C4-2B (cell line): Measurements from ENCODE around the gene RGPD5.
"Not testable (repeated sequence)": the region's sequence is repeated elsewhere in the genome, so short reads cannot be mapped to it uniquely, and the experiment has no call there.

Source experiments
- H3K27ac ChIP-seq: fragments of 450-650 bp; 2 replicates; pipeline ENCODE4 v1.5.1; 2017

Gene RGPD5

GRCh38 chr2:109794074-109794737, at the start of gene RGPD5:
Gene RGPD5, plus strand, starts transcription at chr2:109794305. Its CDS starts 161 bp downstream, at chr2:109794466.
- H3K27ac ChIP-seq, result not testable (repeated sequence)

- H3K27ac ChIP-seq, result not testable (repeated sequence)
Measured at GRCh38 chr2:109751572-109751971, 42.5 kb upstream of the RGPD5 start.

DNA sequence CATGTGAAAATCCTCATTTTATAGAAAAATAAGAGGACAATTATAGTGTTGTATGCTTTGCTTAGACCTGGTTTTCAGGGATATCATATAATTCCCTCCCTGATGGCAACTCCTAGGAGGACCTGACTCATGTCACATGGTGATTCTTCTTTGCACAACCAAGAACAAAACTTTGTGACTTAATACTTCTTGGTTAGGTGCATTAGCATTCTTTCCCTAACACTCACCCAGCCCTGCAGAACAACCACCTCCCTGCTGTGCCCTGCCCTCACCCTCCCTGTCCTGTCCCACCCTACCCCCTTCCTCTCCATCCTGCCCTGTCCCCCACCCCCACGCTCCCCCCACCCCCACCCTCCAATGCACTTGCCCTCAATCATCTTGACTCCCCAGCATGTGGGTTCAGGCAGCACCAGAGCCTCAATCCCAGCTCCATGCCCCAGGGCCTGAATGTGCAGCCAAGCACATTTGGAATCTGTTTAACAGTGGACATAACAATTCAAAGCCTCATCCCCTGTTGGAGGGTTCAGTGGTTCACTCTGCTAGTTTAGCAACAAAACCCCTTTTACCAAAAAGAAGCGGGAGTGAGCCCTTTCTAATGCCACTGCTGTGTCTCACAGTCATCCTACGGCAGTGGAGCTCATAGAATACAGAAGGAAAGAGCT, 36.8 kb upstream of the RGPD5 start:
- not testable (repeated sequence) for H3K27ac ChIP-seq

- not testable (repeated sequence) for H3K27ac ChIP-seq
Measured at GRCh38 chr2:109760265-109761042, 33.7 kb upstream of the RGPD5 start.

GRCh38 chr2:109761043-109761454, 33.1 kb upstream of the RGPD5 start:
- not testable (repeated sequence) for H3K27ac ChIP-seq

DNA sequence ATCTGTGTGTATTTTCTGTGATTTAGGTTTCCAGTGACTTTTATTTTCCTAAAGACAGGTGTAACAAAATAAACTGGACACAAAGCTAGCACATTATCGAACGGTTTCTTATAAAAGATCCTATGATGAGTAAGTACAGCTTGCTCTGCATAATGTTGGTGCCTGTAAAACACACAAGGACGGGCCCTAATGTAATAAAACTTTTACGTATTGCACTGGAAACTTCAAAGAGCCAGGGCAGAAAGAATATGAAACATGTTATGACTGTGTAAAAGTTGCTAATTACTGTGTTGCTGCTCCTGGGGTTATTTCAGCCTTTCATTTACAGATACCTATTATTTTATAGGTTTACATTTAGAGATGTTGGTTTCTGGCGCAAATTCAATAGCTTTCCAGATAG, 32.1 kb upstream of the RGPD5 start:
- H3K27ac ChIP-seq, result not testable (repeated sequence)

DNA sequence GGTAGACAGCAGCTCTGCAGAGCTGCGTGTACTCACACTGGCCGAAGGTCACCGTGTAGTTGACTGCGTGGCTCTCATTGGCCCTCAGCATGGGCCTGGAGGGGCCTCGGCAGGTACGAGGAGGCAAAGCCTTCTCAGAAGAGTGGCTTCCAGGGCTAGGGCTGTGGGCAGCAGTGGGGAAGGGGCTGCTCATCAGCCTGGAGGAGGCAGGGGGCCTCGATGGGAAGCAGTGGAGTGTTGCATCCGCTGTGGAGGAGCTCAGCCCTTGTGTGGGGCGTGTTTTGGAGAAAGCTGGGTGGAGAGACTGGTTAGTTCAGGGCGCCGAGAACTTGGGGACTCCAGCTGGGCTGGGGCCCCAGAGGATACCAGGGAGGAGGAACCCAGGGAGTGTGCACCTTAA, 28.0 kb upstream of the RGPD5 start:
- not testable (repeated sequence) for H3K27ac ChIP-seq

- not testable (repeated sequence) for H3K27ac ChIP-seq
Measured at GRCh38 chr2:109766886-109767578, 27.1 kb upstream of the RGPD5 start.

GRCh38 chr2:109768934-109769333, 25.2 kb upstream of the RGPD5 start:
- not testable (repeated sequence) for H3K27ac ChIP-seq

- not testable (repeated sequence) for H3K27ac ChIP-seq
Measured at GRCh38 chr2:109779118-109779517, 15.0 kb upstream of the RGPD5 start.

GRCh38 chr2:109781147-109781816, 12.8 kb upstream of the RGPD5 start:
- not testable (repeated sequence) for H3K27ac ChIP-seq

- H3K27ac ChIP-seq, result not testable (repeated sequence)
Measured at GRCh38 chr2:109782446-109782993, 11.6 kb upstream of the RGPD5 start.

DNA sequence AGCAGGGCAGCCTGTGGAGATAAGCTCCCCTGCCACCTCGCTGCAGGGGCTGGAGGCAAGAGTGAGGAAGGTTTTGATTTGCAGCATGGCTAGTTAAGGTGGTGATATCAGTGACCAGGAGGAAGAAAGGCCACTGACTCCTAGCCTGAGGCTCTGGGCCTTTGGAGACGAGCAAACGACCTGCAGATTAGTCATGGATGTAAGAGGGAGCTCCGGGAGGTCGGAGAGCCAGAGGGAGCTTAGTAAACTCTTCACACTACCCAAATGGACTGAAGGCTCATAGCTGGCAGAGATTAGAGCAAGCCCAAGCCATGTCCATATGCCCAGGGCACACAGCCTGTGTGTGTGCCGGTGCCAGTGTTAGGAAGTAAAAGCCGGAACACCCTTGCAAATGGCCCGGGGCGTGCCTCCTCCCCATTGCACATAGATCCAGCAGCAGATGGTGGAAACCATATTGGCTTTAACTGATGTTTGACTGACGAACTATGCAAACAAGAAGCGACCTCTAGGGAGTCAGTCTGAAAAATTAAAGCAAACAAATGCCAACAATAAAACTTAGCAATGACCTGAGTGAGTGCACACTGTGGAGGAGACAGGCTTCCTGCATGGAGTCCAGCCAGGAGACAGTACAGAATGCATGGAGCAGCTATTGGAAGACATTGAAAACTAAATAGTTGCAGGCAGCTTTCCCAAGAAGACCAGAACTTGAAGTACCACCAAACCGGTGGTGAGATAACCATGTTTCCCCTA, 2.4 kb upstream of the RGPD5 start:
- H3K27ac ChIP-seq, result not testable (repeated sequence)

DNA sequence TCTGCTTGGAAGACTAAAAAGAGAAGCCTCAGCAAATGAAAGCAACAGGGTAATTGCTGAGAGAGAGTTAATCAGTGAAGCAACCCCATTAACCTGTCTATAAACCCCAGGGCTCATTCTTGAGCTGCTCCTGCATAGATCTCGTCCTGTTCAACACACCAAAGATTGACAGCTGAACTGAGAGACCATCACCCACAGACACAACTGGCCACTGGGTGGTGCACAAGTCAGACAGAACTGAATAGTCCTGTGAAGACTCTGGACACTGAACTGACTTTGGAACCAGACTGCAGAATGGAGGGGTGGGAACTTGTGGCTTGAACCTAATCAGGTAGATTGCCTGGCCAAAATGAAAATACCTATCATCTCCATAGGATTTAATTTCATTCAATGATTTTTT, 1.4 kb upstream of the RGPD5 start:
- not testable (repeated sequence) for H3K27ac ChIP-seq

DNA sequence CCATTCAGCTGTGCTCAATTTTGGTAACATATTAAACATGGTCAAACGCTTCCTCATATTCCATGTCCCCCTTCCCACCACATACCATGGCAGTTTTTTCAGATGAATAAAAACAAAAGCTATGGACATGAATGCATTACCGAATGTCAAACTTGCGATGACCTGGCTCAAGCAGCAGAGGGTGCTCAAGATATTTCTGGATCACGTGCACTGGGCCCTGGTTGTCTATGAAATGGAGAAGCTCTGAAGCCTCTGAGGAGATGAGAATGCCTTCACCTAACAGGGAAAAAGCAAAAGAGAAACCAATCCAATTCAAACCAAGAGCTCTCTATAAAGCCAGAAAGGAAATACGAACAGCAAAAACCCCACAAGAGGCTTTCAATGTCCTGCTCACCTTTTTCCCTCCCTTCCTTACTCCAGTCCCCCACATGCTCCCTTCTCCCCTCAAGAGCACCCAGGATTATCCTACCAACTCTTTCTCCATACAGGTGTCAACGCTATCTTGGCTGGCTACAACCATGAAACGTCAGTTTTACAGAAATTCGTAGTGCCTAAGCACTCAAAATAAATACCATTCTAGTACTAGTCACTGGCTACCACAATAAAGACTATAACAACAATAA, 77.1 kb downstream of the RGPD5 start:
- not testable (repeated sequence) for H3K27ac ChIP-seq

GRCh38 chr2:109876625-109877024, 82.5 kb downstream of the RGPD5 start:
- H3K27ac ChIP-seq, result not testable (repeated sequence)

GRCh38 chr2:109882112-109882511, 88.0 kb downstream of the RGPD5 start:
- H3K27ac ChIP-seq, result not testable (repeated sequence)

DNA sequence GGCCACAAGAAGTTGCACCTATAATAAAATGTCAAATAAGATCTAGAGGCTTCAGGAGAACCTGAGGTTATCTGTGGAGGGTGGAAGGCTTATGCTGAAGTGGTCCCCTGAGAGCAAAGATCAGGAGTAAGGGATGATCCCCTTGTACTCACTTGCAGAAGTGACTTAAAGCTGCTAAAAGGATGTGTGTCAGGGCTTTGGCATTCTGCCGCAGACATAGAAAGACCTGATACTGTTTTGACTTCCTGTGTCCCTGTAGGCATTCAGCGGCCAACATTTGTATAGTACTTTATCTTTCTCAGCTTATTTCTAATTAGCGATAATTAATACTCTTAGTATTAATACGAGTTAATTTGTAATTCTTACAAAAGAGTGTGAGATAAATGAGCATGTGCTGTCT, 94.3 kb downstream of the RGPD5 start:
- H3K27ac ChIP-seq, result not testable (repeated sequence)

GRCh38 chr2:109889909-109890308, 95.8 kb downstream of the RGPD5 start:
- not testable (repeated sequence) for H3K27ac ChIP-seq

GRCh38 chr2:109891024-109891423, 96.9 kb downstream of the RGPD5 start:
- H3K27ac ChIP-seq, result not testable (repeated sequence)
